B cell (primary cell): ENCODE data around the gene ROMO1. TPM values are rescaled to one million over a fixed set of nuclear protein-coding genes. Genes with fewer than 3 reads are reported as not detected.

Experiments used
- ATAC-seq: fragments of 200-7000 bp; cut with Tn5 transposase; one replicate; pipeline ENCODE4 v1.10.0; 2021; ENCODE audit warnings: low read depth, mild to moderate bottlenecking, moderate number of reproducible peaks, moderate library complexity
- CTCF ChIA-PET: fragments of 350-600 bp; sonication (Branson Sonifier 250); formaldehyde crosslinking; loops from one replicate; lab custom pipeline; 2021; ENCODE audit warnings: antibody characterized with exemption, inconsistent platforms; lab: Charles Lee
- POLR2A ChIA-PET: fragments of 350-600 bp; sonication (Branson Sonifier 250); formaldehyde crosslinking; loops from one replicate; lab custom pipeline; 2021; ENCODE audit warnings: antibody characterized with exemption; lab: Charles Lee
- DNase-seq: peaks from one replicate; pipeline ENCODE4 v3.0.0; 2013
- H2AFZ ChIP-seq: 2 replicates; pipeline ENCODE4 v1.6.1; 2012; ENCODE audit warnings: mild to moderate bottlenecking, low read depth, low read length; ENCODE audit not compliant: insufficient read depth, poor library complexity, severe bottlenecking
- H3K27ac ChIP-seq, 2 donors: 1 replicate in 1 of 2; 2 replicates in 1 of 2; pipeline ENCODE4 v1.5.1; 2012 to 2013; ENCODE audit warnings: low read length in 2 of 2, mild to moderate bottlenecking in 2 of 2, moderate library complexity in 1 of 2
- H3K27me3 ChIP-seq, 4 experiments: fragments of 200-600 bp in 1 of 4; sonication (generic) in 1 of 4; replicated peaks in 1 of 4; 1 replicate in 2 of 4; 2 replicates in 2 of 4; pipeline versions ENCODE4 v1.6.1 to v1.7.0; 2013 to 2016; ENCODE audit warnings: low read length in 3 of 4, mild to moderate bottlenecking in 2 of 4, mixed read lengths in 1 of 4, moderate library complexity in 1 of 4; ENCODE audit not compliant: insufficient read depth in 4 of 4, control insufficient read depth in 3 of 4; ENCODE audit errors: control extremely low read depth in 1 of 4
- H3K36me3 ChIP-seq, 2 experiments: replicated peaks in 1 of 2; 1 replicate in 1 of 2; 2 replicates in 1 of 2; pipeline versions ENCODE4 v1.6.1 to v1.7.1; 2013; ENCODE audit warnings: low read length in 1 of 2; ENCODE audit not compliant: insufficient read depth in 2 of 2, control insufficient read depth in 1 of 2; ENCODE audit errors: control extremely low read depth in 1 of 2, extremely low read depth in 1 of 2
- H3K4me1 ChIP-seq, 2 donors: fragments of 200-600 bp in 1 of 2; sonication (generic) in 1 of 2; 1 replicate in 1 of 2; 2 replicates in 1 of 2; pipeline versions ENCODE4 v1.5.1 to v1.6.1; 2013 to 2017; ENCODE audit warnings: low read length in 2 of 2; ENCODE audit not compliant: control insufficient read depth in 2 of 2, insufficient read depth in 2 of 2
- H3K4me2 ChIP-seq: replicated peaks from 2 replicates; pipeline ENCODE3; 2012; ENCODE audit warnings: mild to moderate bottlenecking, low read depth, low read length; ENCODE audit not compliant: poor library complexity, severe bottlenecking
- H3K4me3 ChIP-seq, 5 experiments: fragments of 200-600 bp in 1 of 5; sonication (generic) in 1 of 5; 1 replicate in 3 of 5; 2 replicates in 2 of 5; pipeline versions ENCODE4 v1.5.1 to v1.7.0; 2011 to 2016; ENCODE audit warnings: low read length in 4 of 5, mild to moderate bottlenecking in 4 of 5, low read depth in 2 of 5, control low read depth in 1 of 5, moderate library complexity in 1 of 5; ENCODE audit not compliant: insufficient read depth in 1 of 5; ENCODE audit errors: control extremely low read depth in 1 of 5, extremely low read depth in 1 of 5
- H3K79me2 ChIP-seq: fragments of 200-600 bp; sonication (generic); one replicate; pipeline ENCODE4 v1.6.0; 2016; ENCODE audit warnings: low read length; ENCODE audit not compliant: control insufficient read depth, insufficient read depth
- H3K9ac ChIP-seq: fragments of 200-600 bp; sonication (generic); 2 replicates; pipeline ENCODE4 v1.6.1; 2017; ENCODE audit warnings: mild to moderate bottlenecking, low read length, moderate library complexity
- H3K9me3 ChIP-seq, 3 donors: one replicate each; pipeline versions ENCODE4 v1.6.1 to v1.7.1; 2013; ENCODE audit warnings: low read length in 2 of 3; ENCODE audit not compliant: control insufficient read depth in 2 of 3, insufficient read depth in 1 of 3; ENCODE audit errors: control extremely low read depth in 1 of 3
- H4K20me1 ChIP-seq: 2 replicates; pipeline ENCODE4 v1.6.0; 2012; ENCODE audit warnings: mild to moderate bottlenecking, low read length; ENCODE audit not compliant: insufficient read depth, control insufficient read depth, poor library complexity, severe bottlenecking
- H3K27ac Mint-ChIP-seq: one replicate; pipeline ENCODE4 v1.8.0; 2021; ENCODE audit warnings: mixed read lengths
- H3K27me3 Mint-ChIP-seq: one replicate; pipeline ENCODE4 v1.8.0; 2021; ENCODE audit warnings: mixed read lengths
- H3K4me1 Mint-ChIP-seq: one replicate; pipeline ENCODE4 v1.8.0; 2021; ENCODE audit warnings: mixed read lengths
- H3K4me3 Mint-ChIP-seq: one replicate; pipeline ENCODE4 v1.8.0; 2021; ENCODE audit warnings: mixed read lengths
- H3K9me3 Mint-ChIP-seq: one replicate; pipeline ENCODE4 v1.8.0; 2022; ENCODE audit warnings: mixed read lengths; ENCODE audit not compliant: insufficient read depth
- EZH2 ChIP-seq: IDR thresholded peaks from 2 replicates; pipeline ENCODE4 v1.6.1; 2012; ENCODE audit warnings: borderline replicate concordance, low read depth, mild to moderate bottlenecking, moderate library complexity, low read length; ENCODE audit not compliant: insufficient read depth, poor library complexity, severe bottlenecking
- WGBS: methylation state at CpG from one replicate; pipeline ENCODE4 v1.1.5; 2013; ENCODE audit warnings: missing lambda C conversion rate; ENCODE audit not compliant: insufficient coverage; 5-methylcytosine and 5-hydroxymethylcytosine counted together
- intact Hi-C: fragments of 100-400 bp; cut with micrococcal nuclease; formaldehyde crosslinking; loops from one replicate; pipeline ENCODE4 v1.10.0; 2022
- polyA plus RNA-seq: library from polyadenylated mRNA; depleted of rRNA; stranded (reverse); fragments of >200 nt; gene quantifications from 2 replicates; pipeline ENCODE4 v1.2.3, GENCODE V29; 2012
- total RNA-seq, 2 donors: library from RNA; stranded (reverse); fragments of 120-200 nt in 1 of 2; gene quantifications; 1 replicate in 1 of 2; 2 replicates in 1 of 2; pipeline versions ENCODE4 v1.2.3 to v1.2.4, GENCODE V29; 2013 to 2022
- TF ChIP-seq, protein P1 (sequence below): fragments of 200-600 bp; IDR thresholded peaks from one replicate; pipeline ENCODE4 v1.8.0; 2022; ENCODE audit warnings: antibody characterized with exemption, mild to moderate bottlenecking

The ROMO1 gene
- total and polyA plus RNA-seq, 2 donors (not counting 1 experiment from before 2014, with no cell fraction given): 38.1 to 145 TPM

DNA sequence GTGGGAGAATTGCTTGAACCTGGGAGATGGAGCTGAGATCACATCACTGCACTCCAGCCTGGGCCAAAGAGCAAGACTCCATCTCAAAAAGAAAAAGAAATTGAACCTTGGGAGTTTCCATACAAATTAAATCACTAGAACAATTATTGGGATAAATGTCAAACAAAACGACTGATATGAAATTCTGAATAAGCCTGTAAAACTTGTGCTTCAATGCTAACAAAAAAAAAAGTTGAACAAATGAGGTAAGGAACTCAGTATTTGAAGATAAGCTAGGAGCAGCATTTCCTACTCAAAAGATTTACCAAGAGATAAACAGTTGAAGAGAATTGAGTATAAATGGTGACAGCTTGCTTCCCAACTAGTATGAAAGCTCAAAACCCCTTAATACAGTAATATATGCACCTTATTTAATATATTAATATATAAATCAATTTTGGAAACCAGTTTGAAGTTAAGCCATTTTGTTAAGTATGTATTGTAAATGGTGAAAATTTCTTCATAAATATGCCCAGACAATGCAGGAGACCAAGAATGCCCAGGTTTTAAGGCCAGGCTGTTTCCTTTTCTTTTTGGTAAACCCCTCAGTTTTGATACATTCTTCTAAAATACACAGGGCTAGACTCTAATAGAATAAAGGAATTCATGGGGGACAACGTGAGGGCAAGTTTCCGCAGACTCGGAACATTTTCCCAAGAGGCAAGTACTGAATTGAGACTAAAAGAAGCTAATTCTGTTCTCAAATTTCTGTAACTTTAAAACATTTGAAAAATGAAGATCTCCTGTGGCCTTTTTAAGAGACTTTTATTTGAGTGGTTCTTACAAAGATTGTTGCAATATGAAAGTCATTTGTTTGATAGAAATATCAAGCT, 3.9 kb downstream of the ROMO1 start:
- ChIA-PET POLR2A (interaction anchor here (0.6 to 1.0 kb wide), 2 partner anchors 39 to 290 kb away, joined by 3 to 5 read pairs; partner anchors contain the start of gene RBM39), CTCF (interaction anchor here (1.0 to 1.6 kb wide), 4 partner anchors 9 to 239 kb away, joined by 3 to 5 read pairs (median 4); no protein-coding TSS in a partner anchor)
- peaks cover 24% of the 10 kb centered on the region for H3K4me1 Mint-ChIP-seq
- peaks cover 25% of the 10 kb centered on the region for H3K79me2 ChIP-seq
- peaks cover 17 to 57% of the 10 kb centered on the region in 2 experiments for H3K36me3 ChIP-seq
- no peak for TF ChIP-seq EZH2
- TF ChIP-seq, protein P1, sequence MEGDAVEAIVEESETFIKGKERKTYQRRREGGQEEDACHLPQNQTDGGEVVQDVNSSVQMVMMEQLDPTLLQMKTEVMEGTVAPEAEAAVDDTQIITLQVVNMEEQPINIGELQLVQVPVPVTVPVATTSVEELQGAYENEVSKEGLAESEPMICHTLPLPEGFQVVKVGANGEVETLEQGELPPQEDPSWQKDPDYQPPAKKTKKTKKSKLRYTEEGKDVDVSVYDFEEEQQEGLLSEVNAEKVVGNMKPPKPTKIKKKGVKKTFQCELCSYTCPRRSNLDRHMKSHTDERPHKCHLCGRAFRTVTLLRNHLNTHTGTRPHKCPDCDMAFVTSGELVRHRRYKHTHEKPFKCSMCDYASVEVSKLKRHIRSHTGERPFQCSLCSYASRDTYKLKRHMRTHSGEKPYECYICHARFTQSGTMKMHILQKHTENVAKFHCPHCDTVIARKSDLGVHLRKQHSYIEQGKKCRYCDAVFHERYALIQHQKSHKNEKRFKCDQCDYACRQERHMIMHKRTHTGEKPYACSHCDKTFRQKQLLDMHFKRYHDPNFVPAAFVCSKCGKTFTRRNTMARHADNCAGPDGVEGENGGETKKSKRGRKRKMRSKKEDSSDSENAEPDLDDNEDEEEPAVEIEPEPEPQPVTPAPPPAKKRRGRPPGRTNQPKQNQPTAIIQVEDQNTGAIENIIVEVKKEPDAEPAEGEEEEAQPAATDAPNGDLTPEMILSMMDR: no peak
- no peak overlapping the region for H3K9ac ChIP-seq
- peaks cover 32% of the 10 kb centered on the region for H4K20me1 ChIP-seq
- no peaks in the 10 kb centered on the region for H3K27me3 ChIP-seq
- no peak for ATAC-seq
- H3K4me3 Mint-ChIP-seq: no peak overlapping the region
- no peaks in the 10 kb centered on the region for H3K9me3 Mint-ChIP-seq
- no peak overlapping the region for H2AFZ ChIP-seq
- no peaks in the 10 kb centered on the region for H3K9me3 ChIP-seq
- H3K27ac ChIP-seq: no peak overlapping the region
- no peaks in the 10 kb centered on the region for H3K27me3 Mint-ChIP-seq
- DNase-seq: peak; percentile 18
- H3K4me1 ChIP-seq: peaks cover 14 to 17% of the 10 kb centered on the region in 2 donors
- intact Hi-C loops: no loop called here
- peak overlapping the region; percentile 37 for H3K27ac Mint-ChIP-seq
- H3K4me2 ChIP-seq: no peak overlapping the region
- WGBS: no CpG with 5 or more reads among the region's 4 CpGs
- no peak overlapping the region for H3K4me3 ChIP-seq
